Skin epidermis (tissue), 12 donors: ENCODE data around the gene CDC42BPA.
"Not testable (repeated sequence)": the region's sequence is repeated elsewhere in the genome, so short reads cannot be mapped to it uniquely, and the experiment has no call there.

ENCODE experiments used
- H3K27ac ChIP-seq, 21 experiments: fragments of 200-600 bp; sonication (generic) in 11 of 21; one replicate each; pipeline ENCODE4 v1.5.0; 2020; ENCODE audit warnings: mild to moderate bottlenecking in 3 of 21, inconsistent platforms in 2 of 21, moderate library complexity in 2 of 21
- H3K4me3 ChIP-seq, 7 experiments: fragments of 200-600 bp; sonication (generic) in 2 of 7; one replicate each; pipeline ENCODE4 v1.5.0; 2020; ENCODE audit warnings: inconsistent platforms in 2 of 7, mild to moderate bottlenecking in 2 of 7, moderate library complexity in 1 of 7

The CDC42BPA gene

DNA sequence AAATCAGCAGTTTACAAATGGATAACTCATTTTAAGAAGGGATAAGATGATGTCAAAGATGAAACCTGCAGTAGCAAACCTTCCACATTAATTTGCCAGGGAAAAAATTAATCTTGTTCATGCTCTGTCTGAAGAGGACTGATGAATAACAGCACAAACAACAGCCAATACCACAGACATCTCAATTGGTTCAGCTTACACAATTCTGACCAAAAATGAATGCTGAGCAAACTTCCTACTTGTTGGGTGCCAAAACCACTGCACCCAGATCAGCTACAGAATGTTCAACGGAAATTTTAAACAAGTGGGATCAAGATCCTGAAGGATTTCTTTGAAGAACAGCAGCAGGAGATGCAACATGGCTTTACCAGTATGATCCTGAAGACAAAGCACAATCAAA, 279.9 kb downstream of the CDC42BPA start:
- H3K27ac ChIP-seq = no peak overlapping the region
- no peak overlapping the region for H3K4me3 ChIP-seq

GRCh38 chr1:227037121-227037520, 281.2 kb downstream of the CDC42BPA start:
- Histone ChIP-seq H3K4me3 (no peak overlapping the region), H3K27ac (no peak overlapping the region)

- Histone ChIP-seq H3K4me3 (no peak overlapping the region), H3K27ac (no peak overlapping the region)
Measured at GRCh38 chr1:227035316-227035715, 283.0 kb downstream of the CDC42BPA start.

DNA sequence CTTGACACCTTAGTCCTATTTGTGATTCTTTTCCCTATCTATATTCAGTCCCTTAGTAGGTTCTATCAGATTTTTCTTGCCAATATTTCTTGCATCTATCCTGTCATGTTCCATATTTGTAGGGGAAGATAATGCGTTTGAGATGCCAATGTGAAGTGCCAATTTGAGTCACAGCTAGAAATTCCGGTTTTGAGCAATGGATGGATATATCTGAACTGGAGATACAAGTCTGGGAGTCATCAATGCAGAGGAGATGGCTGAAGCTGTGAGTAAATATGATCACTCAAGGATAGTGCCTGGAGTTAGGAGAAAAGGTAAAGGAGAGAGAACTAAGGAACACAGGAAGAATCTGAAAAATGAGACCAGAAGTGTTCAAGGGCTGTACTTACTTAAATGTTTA, 284.4 kb downstream of the CDC42BPA start:
- H3K4me3 ChIP-seq = no peak overlapping the region
- no peak overlapping the region for H3K27ac ChIP-seq

GRCh38 chr1:227032396-227032795, 285.9 kb downstream of the CDC42BPA start:
- Histone ChIP-seq H3K4me3 (no peak overlapping the region), H3K27ac (no peak overlapping the region)

DNA sequence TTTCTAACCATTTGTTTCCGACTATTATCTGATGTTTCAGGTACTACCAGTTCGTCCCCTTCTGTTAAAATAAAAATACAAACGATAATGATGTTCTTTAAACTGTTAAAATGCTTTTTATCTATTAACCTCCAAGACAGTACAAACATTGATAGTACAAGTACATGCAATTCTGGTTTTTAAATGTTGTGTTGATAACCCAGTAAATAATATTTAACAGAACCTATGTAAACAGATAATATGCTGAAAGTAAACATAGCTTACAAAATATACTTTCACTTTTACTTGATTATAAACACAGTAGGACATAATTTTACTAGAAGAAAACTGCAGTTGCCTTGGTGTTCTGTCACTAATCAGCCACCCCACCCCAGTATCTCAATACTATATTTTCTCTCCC, 301.3 kb downstream of the CDC42BPA start:
- Histone ChIP-seq H3K4me3 (no peak overlapping the region), H3K27ac (no peak overlapping the region)

GRCh38 chr1:227010645-227011044, 307.6 kb downstream of the CDC42BPA start:
- no peak overlapping the region for H3K27ac ChIP-seq
- no peak overlapping the region for H3K4me3 ChIP-seq

DNA sequence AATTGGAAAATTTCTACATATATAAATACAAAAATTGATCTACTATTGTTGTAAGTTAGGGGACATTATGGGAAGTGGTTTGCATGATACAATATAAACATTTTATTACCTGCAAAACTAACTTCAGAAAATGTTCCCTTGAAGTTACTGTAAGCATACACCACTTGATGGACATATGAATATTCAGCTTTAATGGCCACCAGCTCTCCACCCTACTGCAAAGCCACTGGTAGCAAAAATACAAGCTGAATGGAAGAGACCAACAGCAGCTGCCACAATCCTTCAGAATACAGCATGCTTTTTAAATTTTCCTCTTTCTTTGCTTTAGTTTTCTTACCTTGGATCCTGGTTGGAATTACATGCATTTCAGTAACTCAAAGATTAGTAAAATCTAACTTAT, 308.4 kb downstream of the CDC42BPA start:
- Histone ChIP-seq H3K4me3 (no peak overlapping the region), H3K27ac (no peak overlapping the region)

DNA sequence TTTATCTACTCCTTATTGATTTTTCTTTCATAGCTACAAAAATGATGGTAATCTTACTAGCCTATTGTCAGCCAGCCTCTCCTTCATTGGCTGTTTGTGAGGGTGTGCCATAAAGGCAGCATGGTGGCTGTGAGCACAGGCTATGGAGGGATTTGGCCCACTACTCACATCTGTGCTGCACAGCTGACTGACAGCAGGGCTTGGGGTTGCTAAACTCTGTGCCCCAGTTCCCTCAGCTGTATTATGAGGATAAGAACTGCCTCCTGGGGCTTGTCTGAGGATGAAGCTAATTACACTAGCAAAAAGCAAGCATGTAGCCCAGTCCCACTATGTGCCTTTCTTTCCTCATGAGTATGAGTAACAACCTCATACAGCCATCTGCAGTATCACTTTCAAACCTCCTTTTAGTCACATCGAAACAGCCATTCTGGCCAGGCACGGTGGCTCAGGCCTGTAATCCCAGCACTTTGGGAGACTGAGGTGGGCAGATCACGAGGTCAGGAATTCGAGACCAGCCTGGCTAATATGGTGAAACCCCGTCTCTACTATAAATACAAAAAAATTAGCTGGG, 312.0 kb downstream of the CDC42BPA start:
- H3K4me3 ChIP-seq = no peak overlapping the region
- H3K27ac ChIP-seq = no peak overlapping the region

DNA sequence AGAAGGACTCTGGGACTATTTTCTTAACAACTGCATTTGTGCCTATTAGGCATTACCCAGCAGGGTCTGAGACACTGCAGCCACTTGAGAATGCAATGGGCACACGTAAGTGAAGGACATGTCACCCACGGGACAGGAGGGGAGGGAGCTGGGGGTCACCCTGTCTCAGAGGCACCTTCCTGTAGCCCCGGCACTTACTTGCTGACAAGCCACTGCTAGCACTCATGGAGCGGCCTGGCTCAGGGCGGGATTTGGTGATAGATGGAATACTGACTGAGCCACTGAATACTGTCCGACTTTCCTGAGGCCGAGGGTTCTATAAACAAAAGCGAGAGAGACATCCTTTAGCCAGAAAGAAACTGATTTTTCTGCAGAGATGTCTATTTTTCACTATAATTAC, 313.5 kb downstream of the CDC42BPA start:
- Histone ChIP-seq H3K4me3 (no peak overlapping the region), H3K27ac (no peak overlapping the region)

- Histone ChIP-seq H3K27ac (no peak overlapping the region), H3K4me3 (no peak overlapping the region)
Measured at GRCh38 chr1:227003165-227003564, 315.1 kb downstream of the CDC42BPA start.

- no peak overlapping the region for H3K4me3 ChIP-seq
- no peak overlapping the region for H3K27ac ChIP-seq
Measured at GRCh38 chr1:227002531-227003049, 315.7 kb downstream of the CDC42BPA start.

DNA sequence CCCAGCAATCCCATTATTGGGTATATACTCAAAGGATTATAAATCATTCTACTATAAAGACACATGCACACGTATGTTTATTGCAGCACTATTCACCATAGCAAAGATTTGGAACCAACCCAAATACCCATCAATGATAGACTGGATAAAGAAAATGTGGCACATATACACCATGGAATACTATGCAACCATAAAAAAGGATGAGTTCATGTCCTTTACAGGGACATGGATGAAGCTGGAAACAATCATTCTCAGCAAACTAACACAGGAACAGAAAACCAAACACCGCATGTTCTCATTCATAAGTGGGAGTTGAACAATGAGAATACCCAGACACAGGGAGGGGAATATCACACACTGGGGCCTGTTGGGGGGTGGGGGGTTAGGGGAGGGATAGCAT, 318.7 kb downstream of the CDC42BPA start:
- H3K4me3 ChIP-seq, H3K27ac ChIP-seq: not testable (repeated sequence)

DNA sequence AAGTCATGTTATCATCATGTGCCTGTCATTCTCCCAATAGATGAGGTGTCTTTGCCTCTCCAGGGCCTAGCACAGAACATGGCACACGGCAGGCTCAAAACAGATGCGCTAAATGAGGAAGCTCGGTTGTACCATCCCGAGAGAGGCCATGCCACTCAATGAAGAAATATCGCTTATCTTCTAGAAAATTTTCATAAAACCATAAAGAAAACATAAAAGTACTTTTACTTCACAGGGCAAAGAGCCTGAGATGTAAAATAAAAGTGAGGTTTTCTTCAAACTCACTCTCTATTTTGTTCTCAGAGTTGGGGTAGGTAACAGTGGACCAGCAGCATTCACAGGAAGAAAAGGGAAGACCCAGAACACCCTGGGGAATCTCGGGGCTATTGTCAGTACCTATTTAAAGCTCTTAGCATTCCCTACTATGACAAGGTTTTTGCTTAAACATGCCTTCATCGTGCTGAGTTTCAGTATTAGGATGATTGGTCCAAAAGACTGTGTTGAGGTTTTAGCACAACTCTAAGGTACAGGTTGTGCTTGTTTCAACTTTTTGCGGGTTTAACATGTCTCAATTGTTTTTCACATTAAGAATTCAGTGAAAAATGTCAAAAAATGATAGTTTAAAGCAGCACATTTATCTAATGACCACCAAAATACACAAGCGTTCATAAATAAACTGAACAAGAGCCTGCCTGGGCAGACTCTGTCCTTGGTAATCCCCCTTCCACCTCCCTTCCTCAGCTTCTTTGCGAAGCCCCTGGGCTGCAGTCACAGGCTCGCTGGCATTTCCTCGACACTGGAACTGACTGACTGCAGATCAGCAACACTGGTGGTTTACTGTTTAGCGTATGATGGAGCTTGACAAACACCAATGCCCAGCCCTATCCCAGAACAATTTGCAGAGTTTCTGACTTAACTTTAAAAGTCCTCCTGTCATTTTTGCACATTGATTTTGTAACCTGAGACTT, 322.6 kb downstream of the CDC42BPA start:
- Histone ChIP-seq H3K27ac (peak overlapping the region in 1 of 21 experiments; percentile 5), H3K4me3 (no peak overlapping the region)

- H3K27ac ChIP-seq = peak overlapping the region in 1 of 21 experiments; percentile 5
Measured at GRCh38 chr1:226994586-226995364, 323.5 kb downstream of the CDC42BPA start.

GRCh38 chr1:226993814-226994585, 324.3 kb downstream of the CDC42BPA start:
- no peak overlapping the region for H3K4me3 ChIP-seq
- peak overlapping the region in 1 of 21 experiments; percentile 35 for H3K27ac ChIP-seq

More at GRCh38 chr1:226994586-226995364, 323.5 kb downstream of the CDC42BPA start:
- H3K4me3 ChIP-seq = no peak overlapping the region

DNA sequence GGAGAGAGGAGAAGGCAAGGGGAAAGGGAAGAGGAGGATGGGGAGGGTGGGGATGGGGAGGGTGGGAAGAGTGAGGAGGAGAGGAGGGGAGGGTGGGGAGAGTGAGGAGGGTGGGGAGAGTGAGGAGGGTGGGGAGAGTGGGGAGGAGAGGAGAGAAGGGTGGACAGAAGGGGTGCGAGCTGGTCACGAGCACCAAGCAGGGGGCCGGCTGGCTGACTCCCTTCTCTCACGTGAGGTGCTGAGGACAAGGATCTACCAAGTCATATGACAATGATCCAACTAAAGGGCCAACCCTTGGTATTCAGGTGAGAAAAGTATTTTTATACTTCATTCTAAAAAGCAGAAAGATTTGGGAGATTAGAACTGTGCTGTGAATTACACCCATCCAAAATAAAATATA, 326.4 kb downstream of the CDC42BPA start:
- Histone ChIP-seq H3K4me3 (no peak overlapping the region), H3K27ac (no peak overlapping the region)

GRCh38 chr1:226990133-226990716, 328.1 kb downstream of the CDC42BPA start:
- peak overlapping the region in 9 of 21 experiments; percentile 17 to 72 (median 50) for H3K27ac ChIP-seq
- H3K4me3 ChIP-seq = no peak overlapping the region
